Measurements from ENCODE around the gene RFX1. TPM values are rescaled to one million over a fixed set of nuclear protein-coding genes. Genes with fewer than 3 reads are reported as not detected.

Gene RFX1
- total and polyA plus RNA-seq, 9 of the 15 experiments (the other 6 are each of a cell fraction or from before 2014, with no cell fraction given), result 0.14 to 19.3 (median 1.2) TPM

- TF ChIP-seq E2F1 (CRISPR knock-in tag; IDR thresholded peaks at IDR 0.05) (peak; percentile 93), ZBTB49 (CRISPR knock-in tag; IDR thresholded peaks at IDR 0.05; ENCODE audit: borderline replicate concordance) (no peak), TOE1 (IDR thresholded peaks at IDR 0.05; ENCODE audit: borderline replicate concordance) (peak; percentile 87), TOE1 (CRISPR knock-in tag; IDR thresholded peaks at IDR 0.05; ENCODE audit: borderline replicate concordance, low read depth) (no peak), ZNF124 (CRISPR knock-in tag; IDR thresholded peaks at IDR 0.05) (no peak), ZNF644 (tag; IDR thresholded peaks at IDR 0.05; ENCODE audit: low read depth) (peak; percentile 86), CBX3 (IDR thresholded peaks at IDR 0.05; ENCODE audit: borderline replicate concordance in 1 of 2, low read length in 2 of 2) (peak in 1 of 2 experiments; percentile 60; a peak in 1 of 3 replicates), GATAD2B (IDR thresholded peaks at IDR 0.05; ENCODE audit: borderline replicate concordance) (peak; percentile 96), TAL1 (IDR thresholded peaks at IDR 0.05) (peak; percentile 98), ELF1 (tag; IDR thresholded peaks at IDR 0.05) (peak; percentile 69; the same call in 1 of the 2 replicates), HMGN3 (IDR thresholded peaks at IDR 0.05; ENCODE audit: borderline replicate concordance, extremely low read depth, insufficient read length, low read depth, low read length) (peak; percentile 100), TBL1XR1 (IDR thresholded peaks at IDR 0.05; ENCODE audit: low read length in 2 of 2) (peak; percentile 88 to 97), U2AF2 (optimal IDR thresholded peaks at IDR 0.05; ENCODE audit: low read depth, low read length) (no peak), ZNF197 (CRISPR knock-in tag; IDR thresholded peaks at IDR 0.05; ENCODE audit: low read depth) (peak; percentile 65; the same call in 1 of the 2 replicates), HNRNPUL1 (IDR thresholded peaks at IDR 0.05; ENCODE audit: low read length) (no peak), ZNF77 (CRISPR knock-in tag; IDR thresholded peaks at IDR 0.05) (no peak), RFX5 (IDR thresholded peaks at IDR 0.05; ENCODE audit: low read depth, low read length) (0 out of 2 replicates have a peak, but pooled peaks have one; percentile 31), ZNF445 (CRISPR knock-in tag; IDR thresholded peaks at IDR 0.05; ENCODE audit: low read depth) (no peak), CAMTA2 (CRISPR knock-in tag; conservative IDR thresholded peaks at IDR 0.05) (0 out of 2 replicates have a peak, but pooled peaks have one; percentile 32), HMGXB4 (CRISPR knock-in tag; IDR thresholded peaks at IDR 0.05) (peak; percentile 82), HES1 (IDR thresholded peaks at IDR 0.05; ENCODE audit: low read depth) (peak; percentile 97)
Observed at GRCh38 chr19:14006766-14007562, 844 bp upstream of the RFX1 start (continued).
